ENCODE measurements around the gene ARHGAP15.

- no peak for TF ChIP-seq CEBPB (IDR thresholded peaks at IDR 0.05)
- TF ChIP-seq USF1 (IDR thresholded peaks at IDR 0.05), result no peak
- no peak for TF ChIP-seq REST (IDR thresholded peaks at IDR 0.05; ENCODE audit: low read depth)
- no peak for TF ChIP-seq EP300 (IDR thresholded peaks at IDR 0.05; ENCODE audit: borderline replicate concordance)
- TF ChIP-seq TAF1 (IDR thresholded peaks at IDR 0.05; ENCODE audit: low read depth), result no peak
- TF ChIP-seq RAD21 (IDR thresholded peaks at IDR 0.05; ENCODE audit: low read depth), result no peak
- TF ChIP-seq MAX (IDR thresholded peaks at IDR 0.05), result no peak
These were observed 416.1 kb downstream of the ARHGAP15 start for GRCh38 chr2:143545059-143545948.

All from Ishikawa (cell line).